Measurements from ENCODE around the gene DDR1. TPM values are rescaled to one million over a fixed set of nuclear protein-coding genes. Genes with fewer than 3 reads are reported as not detected.

Gene DDR1
- total RNA-seq, 1 experiment from 2014 or later, result 230 TPM

- Mint-ChIP-seq H3K9me3 (peaks cover 24% of the 10 kb centered on the region), H3K27ac (peak overlapping the region; percentile 90; the same call in 1 of the 2 replicates), H3K36me3 (peaks cover 81% of the 10 kb centered on the region), H3K27me3 (ENCODE audit: low read depth) (no peaks in the 10 kb centered on the region), H3K4me1 (peaks cover 80% of the 10 kb centered on the region), H3K4me3 (no peak overlapping the region)
- TF ChIP-seq ZSCAN18 (CRISPR knock-in tag; IDR thresholded peaks at IDR 0.05) (no peak), ZNF423 (CRISPR knock-in tag; IDR thresholded peaks at IDR 0.05) (no peak), ERG (CRISPR knock-in tag; IDR thresholded peaks at IDR 0.05) (0 out of 2 replicates have a peak, but pooled peaks have one; percentile 6), JUN (CRISPR knock-in tag; IDR thresholded peaks at IDR 0.05) (no peak), NFYB (CRISPR knock-in tag; conservative IDR thresholded peaks at IDR 0.05; ENCODE audit: low read depth) (no peak), ZNF512 (CRISPR knock-in tag; IDR thresholded peaks at IDR 0.05; ENCODE audit: borderline replicate concordance) (no peak), ZNF396 (CRISPR knock-in tag; IDR thresholded peaks at IDR 0.05; ENCODE audit: borderline replicate concordance) (no peak), E2F4 (CRISPR knock-in tag; IDR thresholded peaks at IDR 0.05; ENCODE audit: borderline replicate concordance, low read depth) (no peak)
- ChIA-PET CTCF (interaction anchor here (2.8 to 9.9 kb wide), 2 partner anchors 13 to 40 kb away, joined by 18 to 68 read pairs; no protein-coding TSS in a partner anchor), POLR2A (interaction anchor here (0.8 kb wide), 1 partner anchor 40 kb away, joined by 3 read pairs; no protein-coding TSS in a partner anchor)
- DNase-seq (ENCODE audit: low spot score), result no peak
- ATAC-seq, result no peak
Observed at GRCh38 chr6:30841644-30842504, 42.4 kb upstream of the DDR1 start.

- Mint-ChIP-seq H3K27me3 (ENCODE audit: low read depth) (no peaks in the 10 kb centered on the region), H3K9me3 (peaks cover 15% of the 10 kb centered on the region), H3K4me1 (peaks cover 82% of the 10 kb centered on the region), H3K4me3 (no peak overlapping the region), H3K36me3 (peaks cover 73% of the 10 kb centered on the region), H3K27ac (peak overlapping the region; percentile 91)
- ATAC-seq, result no peak
- POLR2A ChIA-PET, result interaction anchor here (0.6 to 3.1 kb wide), 2 partner anchors 39 to 46 kb away, joined by 6 to 25 read pairs; no protein-coding TSS in a partner anchor
- TF ChIP-seq ZNF425 (CRISPR knock-in tag; conservative IDR thresholded peaks at IDR 0.05) (0 out of 2 replicates have a peak, but pooled peaks have one; percentile 48), TEAD4 (CRISPR knock-in tag; IDR thresholded peaks at IDR 0.05) (no peak)
- no peak for DNase-seq (ENCODE audit: low spot score)
- CTCF ChIA-PET, result interaction anchor here (1.0 to 9.9 kb wide), 9 partner anchors 14 to 244 kb away, joined by 3 to 68 read pairs (median 5); partner anchors contain the start of gene VARS2
Observed at GRCh38 chr6:30842754-30843610, 41.3 kb upstream of the DDR1 start.
